PC-9 (cell line): ENCODE results near the gene MAPRE3. TPM values are rescaled to one million over a fixed set of nuclear protein-coding genes. Genes with fewer than 3 reads are reported as not detected.

Source experiments
- BruUV-seq: library from RNA; stranded (reverse); fragments of 400-500 nt; replicated peaks from 2 replicates; lab custom pipeline; 2021; lab: Mats Ljungman, UMichigan
- CTCF ChIA-PET: fragments of 300-600 bp; sonication (Branson Sonifier 250); formaldehyde crosslinking; loops from one replicate; lab custom pipeline; 2022; ENCODE audit warnings: antibody characterized with exemption; lab: Charles Lee
- POLR2A ChIA-PET: fragments of 300-600 bp; sonication (Branson Sonifier 250); formaldehyde crosslinking; loops from one replicate; lab custom pipeline; 2022; ENCODE audit warnings: antibody characterized with exemption; ENCODE audit not compliant: unreplicated experiment; lab: Charles Lee
- DNase-seq, 2 experiments: peaks; one replicate each; pipeline versions ENCODE4 v3.0.0 to v3.0.0-alpha.2; 2015 to 2022; ENCODE audit warnings: mixed read lengths in 1 of 2
- H2AFZ ChIP-seq: fragments of 200-600 bp; sonication (generic); 2 replicates; pipeline ENCODE4 v1.8.1; 2017; ENCODE audit warnings: antibody characterized with exemption
- H3F3A ChIP-seq: fragments of 200-600 bp; sonication (generic); 2 replicates; pipeline ENCODE4 v1.8.1; 2017; ENCODE audit warnings: antibody characterized with exemption, mild to moderate bottlenecking, low read depth; ENCODE audit not compliant: insufficient read depth
- H3K27ac ChIP-seq: fragments of 200-600 bp; sonication (generic); 2 replicates; pipeline ENCODE4 v1.6.1; 2016; ENCODE audit warnings: mixed run types
- H3K27me3 ChIP-seq: fragments of 200-600 bp; sonication (generic); 2 replicates; pipeline ENCODE4 v1.6.1; 2016; ENCODE audit warnings: low read depth, mixed run types; ENCODE audit not compliant: insufficient read depth
- H3K36me3 ChIP-seq: fragments of 200-600 bp; sonication (generic); 2 replicates; pipeline ENCODE4 v1.6.1; 2016; ENCODE audit warnings: low read depth, mixed run types
- H3K4me1 ChIP-seq: fragments of 200-600 bp; sonication (generic); replicated peaks from 2 replicates; pipeline ENCODE4 v1.6.1; 2016; ENCODE audit warnings: mixed run types; ENCODE audit not compliant: insufficient read depth
- H3K4me2 ChIP-seq: fragments of 200-600 bp; sonication (generic); 2 replicates; pipeline ENCODE4 v1.6.1; 2017; ENCODE audit warnings: mixed run types
- H3K4me3 ChIP-seq: fragments of 200-600 bp; sonication (generic); 2 replicates; pipeline ENCODE4 v1.6.1; 2016; ENCODE audit warnings: mixed run types
- H3K79me2 ChIP-seq: fragments of 200-600 bp; sonication (generic); 2 replicates; pipeline ENCODE4 v1.6.1; 2017; ENCODE audit warnings: low read depth, mixed run types
- H3K9me2 ChIP-seq: fragments of 200-600 bp; sonication (generic); 2 replicates; pipeline ENCODE4 v1.8.1; 2017; ENCODE audit warnings: mild to moderate bottlenecking; ENCODE audit not compliant: insufficient read depth
- H3K9me3 ChIP-seq: fragments of 200-600 bp; sonication (generic); 2 replicates; pipeline ENCODE4 v1.8.1; 2016; ENCODE audit warnings: low read depth; ENCODE audit not compliant: insufficient read depth
- H4K20me1 ChIP-seq: fragments of 200-600 bp; sonication (generic); 2 replicates; pipeline ENCODE4 v1.8.1; 2017; ENCODE audit not compliant: insufficient read depth
- CTCF ChIP-seq: fragments of 200-600 bp; sonication (generic); conservative IDR thresholded peaks from 2 replicates; pipeline ENCODE4 v1.6.1; 2017; ENCODE audit warnings: mixed run types, antibody characterized with exemption, mild to moderate bottlenecking, moderate library complexity
- EZH2 ChIP-seq: fragments of 200-600 bp; sonication (generic); IDR thresholded peaks from 2 replicates; pipeline ENCODE4 v1.8.0; 2017; ENCODE audit warnings: antibody characterized with exemption, low read depth
- intact Hi-C: fragments of 100-400 bp; cut with micrococcal nuclease; formaldehyde crosslinking; loops from one replicate; pipeline ENCODE4 v1.10.0; 2022; ENCODE audit not compliant: unreplicated experiment
- total RNA-seq: library from RNA; stranded (reverse); gene quantifications from 2 replicates; pipeline ENCODE4 v1.2.3, GENCODE V29; 2021

Gene MAPRE3
- total RNA-seq, 1 experiment from 2014 or later = 25.2 TPM

GRCh38 chr2:27042159-27042661 lies 71.8 kb downstream of the MAPRE3 start:
- CTCF ChIA-PET = no interaction called here
- TF ChIP-seq CTCF (no peak), EZH2 (no peak)
- Histone ChIP-seq H3K27me3 (no peaks in the 10 kb centered on the region), H3K4me2 (no peak overlapping the region), H3K4me1 (no peaks in the 10 kb centered on the region), H2AFZ (no peak overlapping the region), H3K9me2 (no peaks in the 10 kb centered on the region), H3K36me3 (peaks cover 7% of the 10 kb centered on the region; the same call in 1 of the 2 replicates), H3K9me3 (no peaks in the 10 kb centered on the region), H3K79me2 (no peaks in the 10 kb centered on the region), H3K27ac (no peak overlapping the region), H3F3A (peaks cover 4% of the 10 kb centered on the region), H4K20me1 (no peaks in the 10 kb centered on the region; the same call in 1 of the 2 replicates), H3K4me3 (no peak overlapping the region)
- POLR2A ChIA-PET = no interaction called here
- no peak for DNase-seq
- no TSS peak for BruUV-seq
- intact Hi-C loops = no loop called here

DNA sequence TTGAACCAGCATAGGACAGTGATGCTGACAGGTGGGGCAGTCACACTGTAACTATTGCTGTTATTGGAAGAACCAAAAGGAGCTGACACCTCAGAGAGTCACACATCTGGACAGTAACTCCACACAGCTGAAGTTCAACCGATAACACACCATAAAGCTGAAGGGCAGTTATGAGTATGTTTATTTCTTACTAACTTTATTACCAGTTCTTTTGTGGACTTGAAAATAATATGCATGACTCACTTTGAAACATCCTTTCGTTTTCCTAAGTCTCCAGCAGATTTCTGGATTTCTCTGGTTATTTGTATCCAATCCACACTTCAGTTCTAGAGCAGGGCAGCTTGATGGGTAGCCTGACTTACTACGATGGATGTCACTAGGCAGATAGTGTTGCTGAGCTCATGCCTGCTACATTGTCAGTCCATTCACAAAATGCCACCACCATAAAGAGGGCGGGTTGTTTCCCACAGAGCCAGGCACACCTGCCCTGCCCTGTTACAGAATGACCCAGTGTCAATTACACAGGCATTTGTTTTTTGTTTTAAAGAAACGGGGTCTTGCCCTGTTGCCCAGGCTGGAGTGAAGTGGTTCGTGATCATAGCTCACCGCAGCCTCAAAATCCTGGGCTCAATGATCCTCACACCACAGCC lies 72.7 kb downstream of the MAPRE3 start:
- ChIA-PET CTCF (no interaction called here), POLR2A (interaction anchor here (0.6 kb wide), 1 partner anchor 311 kb away, joined by 4 read pairs; no protein-coding TSS in a partner anchor)
- Histone ChIP-seq H3K79me2 (no peaks in the 10 kb centered on the region), H3K9me2 (no peaks in the 10 kb centered on the region), H3F3A (peaks cover 4% of the 10 kb centered on the region), H3K4me1 (no peaks in the 10 kb centered on the region), H2AFZ (no peak overlapping the region), H3K4me2 (no peak overlapping the region), H3K9me3 (no peaks in the 10 kb centered on the region), H3K4me3 (no peak overlapping the region), H3K27ac (no peak overlapping the region), H3K27me3 (no peaks in the 10 kb centered on the region), H4K20me1 (no peaks in the 10 kb centered on the region; the same call in 1 of the 2 replicates), H3K36me3 (no peaks in the 10 kb centered on the region)
- BruUV-seq = no TSS peak
- intact Hi-C loops = no loop called here
- TF ChIP-seq CTCF (no peak), EZH2 (no peak)
- no peak for DNase-seq

DNA sequence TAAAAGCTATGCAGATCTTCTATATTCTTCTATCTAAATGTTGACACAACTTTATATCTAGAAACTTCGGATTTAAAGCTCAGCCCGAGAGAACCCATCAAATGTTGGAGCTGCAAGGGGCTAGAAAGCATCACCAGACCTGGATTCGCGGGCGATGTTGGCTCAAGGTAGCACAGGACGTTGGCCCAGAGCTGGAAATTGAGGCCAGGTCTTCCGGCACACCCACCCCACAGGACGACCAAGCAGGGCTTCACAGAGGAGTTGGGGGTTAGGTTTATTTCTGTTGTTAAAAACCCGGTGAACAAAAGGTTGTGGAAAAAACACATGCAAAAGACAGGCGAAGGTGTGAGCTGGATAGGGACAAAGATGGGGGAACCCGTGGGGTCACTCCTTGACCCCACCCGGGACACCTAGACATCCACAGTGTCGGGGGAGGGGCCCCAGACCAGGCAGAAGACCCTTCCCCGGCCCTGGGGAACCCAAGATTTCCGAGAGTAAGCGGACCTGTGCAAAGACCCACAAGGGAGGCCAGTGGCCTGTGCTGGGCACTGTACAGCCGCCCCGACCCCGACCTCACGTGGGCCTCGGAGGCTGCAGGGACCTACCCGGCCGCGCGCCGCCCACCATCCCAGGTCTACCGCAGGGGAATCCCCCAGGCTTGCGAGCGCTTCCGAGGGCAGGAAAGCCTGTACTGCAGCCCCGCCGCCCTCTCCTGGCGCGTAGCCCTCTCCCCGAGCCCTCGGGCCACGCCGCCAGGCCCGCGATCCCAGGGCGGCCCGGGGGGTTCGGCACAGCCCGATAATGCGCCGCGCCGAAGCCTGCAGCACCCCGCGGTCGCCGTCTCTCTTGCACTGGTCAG lies 79.2 kb downstream of the MAPRE3 start:
- H3K27ac ChIP-seq = peak overlapping the region; percentile 70
- H3K9me3 ChIP-seq = no peaks in the 10 kb centered on the region
- peak overlapping the region; percentile 98 for H3K4me3 ChIP-seq
- CTCF ChIA-PET = interaction anchor here (1.0 kb wide), 1 partner anchor 37 kb away, joined by 3 read pairs; the partner anchor contains the start of gene KHK
- H3K36me3 ChIP-seq = 0 out of 2 replicates have a peak, but pooled peaks cover under 1% of the 10 kb centered on the region
- H3K27me3 ChIP-seq = no peaks in the 10 kb centered on the region
- no peak for DNase-seq
- no peaks in the 10 kb centered on the region for H3K9me2 ChIP-seq
- POLR2A ChIA-PET = interaction anchor here (0.7 to 0.8 kb wide), 2 partner anchors 39 to 487 kb away, joined by 4 to 7 read pairs; no protein-coding TSS in a partner anchor
- intact Hi-C loops = loop anchor here (1.0 kb wide), 2 partner anchors 16 to 88 kb away; no protein-coding TSS in a partner anchor
- BruUV-seq = no TSS peak
- H4K20me1 ChIP-seq = no peaks in the 10 kb centered on the region
- peaks cover 22% of the 10 kb centered on the region for H3F3A ChIP-seq
- H3K4me1 ChIP-seq = peaks cover 14% of the 10 kb centered on the region
- H3K79me2 ChIP-seq = no peaks in the 10 kb centered on the region
- H2AFZ ChIP-seq = peak overlapping the region; percentile 86
- no peak for TF ChIP-seq EZH2
- TF ChIP-seq CTCF = no peak
- peak overlapping the region; percentile 80 for H3K4me2 ChIP-seq
